Urothelium cell line (cell line): ENCODE measurements around the gene FGD5.

Source experiments
- DNase-seq: peaks from one replicate; pipeline ENCODE4 v3.0.0; 2011; ENCODE audit warnings: low spot score, mixed read lengths
- FAIRE-seq: peaks from 2 replicates; lab custom pipeline; 2011; peaks lifted over from hg19 to GRCh38; lab: Jason Lieb, UNC

Gene FGD5

DNA sequence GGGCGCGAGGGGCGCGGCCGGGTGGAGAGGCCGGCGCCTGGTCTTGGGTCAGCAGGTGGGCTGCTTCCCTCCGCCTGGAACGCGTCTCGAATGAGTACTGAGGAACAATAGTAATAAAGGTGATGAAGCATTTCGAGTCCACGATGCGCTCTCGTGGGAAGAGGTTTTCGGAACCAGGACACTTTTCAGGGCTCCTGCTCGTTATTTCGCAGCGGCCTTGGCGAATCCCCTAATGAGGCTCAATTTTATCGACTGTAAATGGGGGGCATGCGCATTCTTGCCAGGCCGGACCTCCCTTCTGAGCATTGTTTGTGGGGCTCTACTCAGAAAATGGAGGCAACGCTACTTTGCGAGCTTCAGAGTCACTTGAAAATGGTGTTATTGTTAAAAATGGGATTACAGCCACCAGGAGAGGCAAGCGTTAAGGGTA lies 129.9 kb downstream of the FGD5 start:
- no peak for DNase-seq

GRCh38 chr3:14949126-14949525 lies 130.4 kb downstream of the FGD5 start:
- FAIRE-seq, result no peak

More for the DNA sequence above, 129.9 kb downstream of the FGD5 start:
- no peak for FAIRE-seq

DNA sequence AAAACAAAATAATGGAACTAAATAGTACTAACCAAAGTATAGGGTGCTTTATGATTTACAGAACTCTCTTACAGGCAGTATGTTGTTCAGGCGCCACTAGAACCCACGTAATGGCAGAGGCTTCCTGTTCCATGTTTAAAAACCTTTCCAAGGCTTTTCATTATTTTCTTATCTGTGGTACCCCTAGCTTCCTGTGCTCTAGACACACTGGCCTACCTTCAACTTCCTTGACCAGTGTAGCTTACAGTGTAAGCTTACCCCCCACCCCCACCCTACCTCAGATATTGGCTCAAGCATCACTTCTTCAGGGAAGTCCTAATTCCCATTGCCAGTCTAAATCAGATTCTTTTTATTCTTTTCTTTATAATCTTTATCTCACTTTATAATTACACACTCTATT lies 131.5 kb downstream of the FGD5 start:
- FAIRE-seq (no peak), DNase-seq (no peak)

More at GRCh38 chr3:14949126-14949525, 130.4 kb downstream of the FGD5 start:
- no peak for DNase-seq

DNA sequence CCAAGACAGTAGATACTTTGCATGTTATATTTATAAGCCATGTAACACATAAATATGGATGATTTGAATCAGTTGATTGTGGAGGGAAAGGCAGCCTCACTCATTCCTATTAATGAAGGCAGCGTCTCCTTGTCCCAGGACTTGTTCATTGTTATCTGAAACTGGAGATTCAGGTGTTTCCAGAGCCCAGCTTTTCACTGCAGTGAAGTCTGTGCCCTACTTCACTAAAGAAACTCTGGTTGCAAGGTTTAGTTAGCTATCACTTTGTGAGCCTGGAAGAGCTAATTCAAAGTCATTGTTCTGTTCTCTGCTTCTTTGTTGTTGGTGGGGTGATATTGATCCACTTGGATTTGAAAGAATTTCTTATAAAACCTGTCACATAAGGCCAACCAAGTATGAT lies 138.4 kb downstream of the FGD5 start:
- FAIRE-seq (no peak), DNase-seq (no peak)

DNA sequence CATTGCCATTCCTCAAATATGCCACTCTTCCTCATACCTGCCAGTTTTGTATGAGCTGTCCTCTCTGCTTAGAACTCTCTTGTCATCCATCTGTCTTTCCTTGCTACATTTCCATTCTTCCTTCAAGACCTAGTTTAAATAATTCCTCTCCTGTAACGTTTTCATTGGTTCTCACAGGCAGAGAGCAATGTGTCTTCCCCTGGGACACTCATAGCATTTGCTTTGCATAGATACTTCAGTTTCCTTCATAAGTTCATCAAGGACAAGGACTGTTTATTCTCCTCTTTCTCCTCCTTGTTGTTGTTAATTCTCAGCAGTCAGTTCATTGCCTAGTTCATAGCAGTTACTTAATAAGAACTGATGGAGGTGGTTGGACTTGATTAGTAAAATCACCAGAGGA lies 139.2 kb downstream of the FGD5 start:
- DNase-seq (no peak), FAIRE-seq (no peak)

DNA sequence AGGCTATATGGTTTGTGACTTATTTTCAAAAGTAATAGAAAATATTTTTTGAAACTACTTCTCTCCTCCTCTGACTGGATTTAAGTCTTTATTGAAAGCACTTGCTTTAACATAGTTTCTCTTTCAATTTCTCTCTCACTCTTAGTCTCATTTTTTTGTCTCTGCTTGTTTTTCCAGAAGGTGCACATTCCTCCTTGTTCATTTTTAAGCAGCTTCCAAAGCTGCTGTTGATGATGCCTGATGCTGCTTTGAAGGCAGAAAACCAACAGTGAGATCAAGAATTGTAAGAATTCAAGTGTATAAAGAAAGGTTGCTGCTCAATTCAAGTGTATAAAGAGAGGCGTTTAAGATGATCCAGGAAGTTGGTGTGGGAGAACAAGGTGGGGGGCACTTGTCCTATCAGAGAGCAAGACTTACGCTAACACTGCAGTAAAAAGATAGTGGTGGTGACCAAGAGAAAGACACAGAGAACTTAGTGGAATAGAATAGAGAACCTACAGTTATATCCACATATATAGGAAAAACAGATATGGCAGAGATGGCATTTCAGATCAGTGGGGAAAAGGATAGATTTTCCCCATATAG lies 140.7 kb downstream of the FGD5 start:
- FAIRE-seq (no peak), DNase-seq (no peak)

- DNase-seq (no peak), FAIRE-seq (no peak)
These were observed 144.0 kb downstream of the FGD5 start for GRCh38 chr3:14962762-14963161.

DNA sequence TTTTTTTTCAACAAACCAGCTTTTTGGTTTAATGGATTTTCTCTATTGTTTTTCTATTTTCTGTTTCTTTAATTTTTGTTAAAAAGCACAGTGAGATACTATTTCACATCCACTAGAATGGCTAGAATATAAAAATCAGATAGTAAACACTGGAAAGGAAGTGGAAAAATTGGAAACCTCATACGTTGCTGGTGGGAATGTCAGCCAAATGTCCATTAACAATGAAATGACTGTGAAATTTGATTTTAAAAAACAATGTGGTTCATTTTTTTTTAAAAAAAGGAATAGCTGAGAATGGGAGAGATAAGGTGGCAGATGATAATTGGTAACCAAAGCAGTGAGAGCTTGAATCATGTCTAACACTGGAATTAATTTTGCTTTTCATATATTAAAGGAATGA lies 148.5 kb downstream of the FGD5 start:
- no peak for FAIRE-seq
- no peak for DNase-seq

- DNase-seq (no peak), FAIRE-seq (no peak)
These were observed 150.9 kb downstream of the FGD5 start for GRCh38 chr3:14969671-14970070.

- FAIRE-seq, result no peak
- DNase-seq, result no peak
These were observed 157.6 kb downstream of the FGD5 start for GRCh38 chr3:14976317-14976716.

DNA sequence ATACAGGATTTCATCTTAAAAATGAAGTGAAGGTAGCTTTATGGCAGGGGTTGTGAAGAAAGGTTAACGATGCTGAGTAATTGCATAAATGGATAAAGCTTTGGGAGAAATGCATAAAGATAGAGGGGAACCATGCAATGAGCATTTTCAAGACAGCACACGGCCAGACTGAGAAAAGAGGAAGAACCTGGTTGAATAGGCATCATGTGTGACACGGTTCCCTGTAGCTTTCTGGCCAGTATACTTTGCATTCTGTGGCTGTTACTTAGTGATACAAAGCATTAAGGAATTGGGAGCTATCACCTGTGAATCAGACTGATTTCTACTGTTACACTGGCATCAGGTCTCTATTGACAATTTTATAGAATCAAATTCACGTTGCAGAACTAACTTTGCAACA lies 161.9 kb downstream of the FGD5 start:
- no peak for FAIRE-seq

More for the DNA sequence above, 161.9 kb downstream of the FGD5 start:
- DNase-seq, result no peak
